Adipose tissue (tissue), 3 donors: ENCODE measurements around the gene SFMBT2. TPM values are rescaled to one million over a fixed set of nuclear protein-coding genes. Genes with fewer than 3 reads are reported as not detected.

ENCODE experiments used
- H3K27ac ChIP-seq: one replicate; pipeline ENCODE4 v1.5.1; 2013; ENCODE audit warnings: low read depth, low read length
- WGBS, 3 donors: extraction: QIAGEN DNeasy Blood & Tissue Kit; methylation state at CpG; one replicate each; pipeline ENCODE4 v1.1.7; 2013; 5-methylcytosine and 5-hydroxymethylcytosine counted together
- polyA plus RNA-seq, 3 donors: library from polyadenylated mRNA; stranded (reverse); fragments of 200-250 nt; gene quantifications; one replicate each; pipeline ENCODE4 v1.2.3, GENCODE V29; 2013
- donor health status: healthy with polysubstance abuse.
- donor health status: Bipolar disorder and iron deficiency.
- donor health status: healthy.

Gene SFMBT2
- polyA plus RNA-seq, 3 donors = 0.67 to 2.2 (median 1.4) TPM

- H3K27ac ChIP-seq = no peak overlapping the region
- 66 to 76% (median 74%) methylated on average over 15 of the region's 15 CpGs for whole genome bisulfite sequencing, 3 donors
Observed at GRCh38 chr10:7161484-7162250, 249.2 kb downstream of the SFMBT2 start.

GRCh38 chr10:7159928-7160327 is 250.9 kb downstream of the SFMBT2 start:
- 64 to 85% (median 80%) methylated on average over 5 of the region's 5 CpGs for WGBS, 3 donors

GRCh38 chr10:7159517-7159916 is 251.3 kb downstream of the SFMBT2 start:
- WGBS, 3 donors = 81 to 85% (median 84%) methylated on average over 5 of the region's 5 CpGs
- H3K27ac ChIP-seq = no peak overlapping the region

More at GRCh38 chr10:7159928-7160327, 250.9 kb downstream of the SFMBT2 start:
- H3K27ac ChIP-seq = no peak overlapping the region

GRCh38 chr10:7157091-7157490 is 253.7 kb downstream of the SFMBT2 start:
- no peak overlapping the region for H3K27ac ChIP-seq
- WGBS, 3 donors = 49 to 64% (median 64%) methylated on average over 2 of the region's 2 CpGs

- no peak overlapping the region for H3K27ac ChIP-seq
- 92 to 100% (median 100%) methylated on average over 1 of the region's 1 CpG for WGBS, 3 donors
Observed at GRCh38 chr10:7153750-7154149, 257.1 kb downstream of the SFMBT2 start.

- no peak overlapping the region for H3K27ac ChIP-seq
- 86 to 91% (median 88%) methylated on average over 3 of the region's 3 CpGs for WGBS, 3 donors
Observed at GRCh38 chr10:7152982-7153381, 257.9 kb downstream of the SFMBT2 start.

GRCh38 chr10:7152341-7152740 is 258.5 kb downstream of the SFMBT2 start:
- 68 to 90% (median 88%) methylated on average over 2 of the region's 2 CpGs for WGBS, 3 donors
- no peak overlapping the region for H3K27ac ChIP-seq

- no peak overlapping the region for H3K27ac ChIP-seq
- WGBS, 3 donors = 16 to 55% (median 42%) methylated on average over 4 of the region's 4 CpGs
Observed at GRCh38 chr10:7151538-7151937, 259.3 kb downstream of the SFMBT2 start.

- no peak overlapping the region for H3K27ac ChIP-seq
- WGBS, 3 donors = 76 to 88% (median 85%) methylated on average over 4 of the region's 4 CpGs
Observed at GRCh38 chr10:7150349-7150748, 260.5 kb downstream of the SFMBT2 start.

GRCh38 chr10:7146189-7146588 is 264.6 kb downstream of the SFMBT2 start:
- WGBS, 3 donors = 60 to 65% (median 60%) methylated on average over 3 of the region's 3 CpGs
- no peak overlapping the region for H3K27ac ChIP-seq

- H3K27ac ChIP-seq = no peak overlapping the region
- WGBS, 3 donors = 86 to 88% (median 88%) methylated on average over 5 of the region's 5 CpGs
Observed at GRCh38 chr10:7136016-7136415, 274.8 kb downstream of the SFMBT2 start.

GRCh38 chr10:7135188-7135587 is 275.6 kb downstream of the SFMBT2 start:
- no peak overlapping the region for H3K27ac ChIP-seq

- WGBS, 3 donors = 70 to 76% (median 73%) methylated on average over 1 of the region's 1 CpG
- no peak overlapping the region for H3K27ac ChIP-seq
Observed at GRCh38 chr10:7134448-7134847, 276.4 kb downstream of the SFMBT2 start.

GRCh38 chr10:7133958-7134357 is 276.9 kb downstream of the SFMBT2 start:
- no peak overlapping the region for H3K27ac ChIP-seq
- 40 to 91% (median 90%) methylated on average over 6 of the region's 6 CpGs for WGBS, 3 donors

GRCh38 chr10:7133278-7133677 is 277.6 kb downstream of the SFMBT2 start:
- no peak overlapping the region for H3K27ac ChIP-seq
- WGBS, 3 donors = 84 to 92% (median 89%) methylated on average over 11 of the region's 11 CpGs

- 84 to 91% (median 89%) methylated on average over 11 of the region's 11 CpGs for WGBS, 3 donors
- no peak overlapping the region for H3K27ac ChIP-seq
Observed at GRCh38 chr10:7130191-7130911, 280.5 kb downstream of the SFMBT2 start.

- WGBS, 3 donors = 50 to 61% (median 61%) methylated on average over 6 of the region's 6 CpGs
- H3K27ac ChIP-seq = no peak overlapping the region
Observed at GRCh38 chr10:7123774-7124173, 287.1 kb downstream of the SFMBT2 start.

- WGBS, 3 donors = 78 to 99% (median 82%) methylated on average over 3 of the region's 3 CpGs
- H3K27ac ChIP-seq = no peak overlapping the region
Observed at GRCh38 chr10:7122561-7122960, 288.3 kb downstream of the SFMBT2 start.

GRCh38 chr10:7121154-7121797 is 289.6 kb downstream of the SFMBT2 start:
- 30 to 31% (median 31%) methylated on average over 10 of the region's 10 CpGs for WGBS, 3 donors
- H3K27ac ChIP-seq = no peak overlapping the region
